Mesothelial cell of epicardium (in vitro differentiated cells): ENCODE data around the gene GFRA1. TPM values are rescaled to one million over a fixed set of nuclear protein-coding genes. Genes with fewer than 3 reads are reported as not detected.

Experiments used
- DNase-seq, 2 experiments: peaks; one replicate each; pipeline ENCODE4 v3.0.0; 2021; ENCODE audit warnings: low spot score in 2 of 2; ENCODE audit not compliant: unreplicated experiment in 2 of 2
- H3K27ac Mint-ChIP-seq: 2 replicates; pipeline ENCODE4 v1.8.0; 2021; ENCODE audit warnings: mixed read lengths
- H3K27me3 Mint-ChIP-seq: 2 replicates; pipeline ENCODE4 v1.8.0; 2021; ENCODE audit warnings: low read depth, mixed read lengths
- H3K36me3 Mint-ChIP-seq: 2 replicates; pipeline ENCODE4 v1.8.0; 2021; ENCODE audit warnings: mixed read lengths
- H3K4me1 Mint-ChIP-seq: 2 replicates; pipeline ENCODE4 v1.8.0; 2021; ENCODE audit warnings: mixed read lengths
- H3K4me3 Mint-ChIP-seq: 2 replicates; pipeline ENCODE4 v1.8.0; 2021; ENCODE audit warnings: mild to moderate bottlenecking, moderate library complexity, mixed read lengths
- H3K9me3 Mint-ChIP-seq: 2 replicates; pipeline ENCODE4 v1.8.0; 2021; ENCODE audit warnings: mixed read lengths
- total RNA-seq: library from RNA; stranded (reverse); gene quantifications from 3 replicates; pipeline ENCODE4 v1.2.1, GENCODE V29; 2021
- TF ChIP-seq, protein P1 (sequence below): fragments of 200-600 bp; sonication (generic); IDR thresholded peaks from one replicate; pipeline ENCODE4 v1.5.0; 2021; ENCODE audit warnings: antibody characterized with exemption; ENCODE audit not compliant: unreplicated experiment

Gene GFRA1
- total RNA-seq, 1 donor from 2014 or later, result 40.8 TPM

DNA sequence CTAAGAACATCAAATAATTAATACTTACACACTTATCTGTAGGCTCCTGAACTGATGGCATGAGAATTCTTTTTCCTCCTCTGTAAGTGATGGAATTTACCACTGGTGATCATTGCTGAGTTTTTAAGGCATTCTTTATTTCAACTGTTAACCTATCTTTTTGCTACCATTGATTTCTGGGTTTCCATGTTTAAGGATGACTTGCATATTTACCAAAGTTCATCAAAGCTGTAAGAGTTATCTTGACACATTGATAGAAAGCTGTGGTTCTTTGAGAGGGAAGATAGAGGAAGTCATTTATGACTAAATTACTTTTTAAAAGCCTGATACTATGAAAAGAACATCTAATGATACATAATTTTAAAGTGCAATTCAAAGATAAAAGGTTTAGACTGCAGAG is 19.5 kb upstream of the GFRA1 start:
- TF ChIP-seq, protein P1, sequence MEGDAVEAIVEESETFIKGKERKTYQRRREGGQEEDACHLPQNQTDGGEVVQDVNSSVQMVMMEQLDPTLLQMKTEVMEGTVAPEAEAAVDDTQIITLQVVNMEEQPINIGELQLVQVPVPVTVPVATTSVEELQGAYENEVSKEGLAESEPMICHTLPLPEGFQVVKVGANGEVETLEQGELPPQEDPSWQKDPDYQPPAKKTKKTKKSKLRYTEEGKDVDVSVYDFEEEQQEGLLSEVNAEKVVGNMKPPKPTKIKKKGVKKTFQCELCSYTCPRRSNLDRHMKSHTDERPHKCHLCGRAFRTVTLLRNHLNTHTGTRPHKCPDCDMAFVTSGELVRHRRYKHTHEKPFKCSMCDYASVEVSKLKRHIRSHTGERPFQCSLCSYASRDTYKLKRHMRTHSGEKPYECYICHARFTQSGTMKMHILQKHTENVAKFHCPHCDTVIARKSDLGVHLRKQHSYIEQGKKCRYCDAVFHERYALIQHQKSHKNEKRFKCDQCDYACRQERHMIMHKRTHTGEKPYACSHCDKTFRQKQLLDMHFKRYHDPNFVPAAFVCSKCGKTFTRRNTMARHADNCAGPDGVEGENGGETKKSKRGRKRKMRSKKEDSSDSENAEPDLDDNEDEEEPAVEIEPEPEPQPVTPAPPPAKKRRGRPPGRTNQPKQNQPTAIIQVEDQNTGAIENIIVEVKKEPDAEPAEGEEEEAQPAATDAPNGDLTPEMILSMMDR, result no peak
- Mint-ChIP-seq H3K4me3 (no peak overlapping the region), H3K27me3 (peaks cover 7% of the 10 kb centered on the region), H3K4me1 (peaks cover 14% of the 10 kb centered on the region), H3K9me3 (peaks cover 8% of the 10 kb centered on the region), H3K36me3 (no peaks in the 10 kb centered on the region), H3K27ac (no peak overlapping the region)
- no peak for DNase-seq

DNA sequence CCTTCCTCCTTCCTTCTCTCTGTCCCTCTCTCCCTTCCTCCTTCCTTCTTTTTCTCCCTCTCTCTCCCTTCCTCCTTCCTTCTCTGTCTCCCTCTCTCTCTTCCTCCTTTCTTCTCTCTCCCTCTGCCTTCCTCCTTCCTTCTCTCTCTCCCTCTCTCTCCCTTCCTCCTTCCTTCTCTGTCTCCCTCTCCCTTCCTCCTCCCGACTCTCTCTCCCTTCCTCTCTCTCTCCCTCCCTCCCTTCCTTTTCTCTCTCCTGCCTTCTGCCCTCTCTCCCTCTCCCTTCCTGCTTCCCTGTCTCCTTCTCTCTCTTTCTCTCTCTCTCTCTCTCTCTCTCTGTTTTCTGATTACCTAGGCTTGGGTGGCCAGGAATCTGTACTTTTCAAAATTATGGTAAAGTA is 16.6 kb upstream of the GFRA1 start:
- no peaks in the 10 kb centered on the region for H3K36me3 Mint-ChIP-seq
- TF ChIP-seq, protein P1, result no peak

DNA sequence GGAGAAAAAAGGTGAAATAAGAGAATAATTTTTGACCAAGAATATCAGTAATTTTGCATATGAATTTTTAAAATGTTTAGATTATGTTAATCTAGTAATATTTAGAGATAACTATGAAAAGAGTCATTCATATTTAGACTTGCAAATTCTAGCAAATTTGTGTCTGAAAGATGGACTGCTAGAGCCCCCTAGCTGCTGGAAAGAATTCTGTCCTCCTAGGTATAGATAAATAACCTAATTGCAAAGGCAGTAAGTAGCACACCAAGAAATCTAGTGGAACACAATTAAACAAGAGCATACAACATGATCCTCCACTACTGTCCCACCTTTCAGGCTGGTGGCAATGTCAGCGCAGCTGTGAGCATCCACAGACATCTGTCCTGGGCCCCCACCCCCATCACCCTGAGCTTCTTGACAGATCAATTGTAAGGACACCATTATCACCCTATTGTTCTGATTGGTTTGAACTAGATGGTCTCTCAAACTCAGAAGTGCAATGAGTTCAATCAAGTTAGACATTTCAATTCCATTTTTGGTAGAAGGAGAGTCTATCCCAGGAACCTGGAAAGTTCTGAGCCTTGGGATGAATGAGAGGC is 15.0 kb upstream of the GFRA1 start:
- TF ChIP-seq, protein P1, result peak; percentile 72
- H3K27ac Mint-ChIP-seq, result no peak overlapping the region
- no peak overlapping the region for H3K4me3 Mint-ChIP-seq
- H3K4me1 Mint-ChIP-seq, result peaks cover 1% of the 10 kb centered on the region
- peaks cover 7% of the 10 kb centered on the region for H3K27me3 Mint-ChIP-seq
- H3K9me3 Mint-ChIP-seq, result peaks cover 8% of the 10 kb centered on the region
- DNase-seq, result no peak
- H3K36me3 Mint-ChIP-seq, result no peaks in the 10 kb centered on the region

More for the DNA sequence above, 16.6 kb upstream of the GFRA1 start:
- Mint-ChIP-seq H3K27me3 (peaks cover 7% of the 10 kb centered on the region), H3K27ac (no peak overlapping the region), H3K9me3 (peaks cover 8% of the 10 kb centered on the region), H3K4me1 (peaks cover 5% of the 10 kb centered on the region), H3K4me3 (no peak overlapping the region)
- no peak for DNase-seq

DNA sequence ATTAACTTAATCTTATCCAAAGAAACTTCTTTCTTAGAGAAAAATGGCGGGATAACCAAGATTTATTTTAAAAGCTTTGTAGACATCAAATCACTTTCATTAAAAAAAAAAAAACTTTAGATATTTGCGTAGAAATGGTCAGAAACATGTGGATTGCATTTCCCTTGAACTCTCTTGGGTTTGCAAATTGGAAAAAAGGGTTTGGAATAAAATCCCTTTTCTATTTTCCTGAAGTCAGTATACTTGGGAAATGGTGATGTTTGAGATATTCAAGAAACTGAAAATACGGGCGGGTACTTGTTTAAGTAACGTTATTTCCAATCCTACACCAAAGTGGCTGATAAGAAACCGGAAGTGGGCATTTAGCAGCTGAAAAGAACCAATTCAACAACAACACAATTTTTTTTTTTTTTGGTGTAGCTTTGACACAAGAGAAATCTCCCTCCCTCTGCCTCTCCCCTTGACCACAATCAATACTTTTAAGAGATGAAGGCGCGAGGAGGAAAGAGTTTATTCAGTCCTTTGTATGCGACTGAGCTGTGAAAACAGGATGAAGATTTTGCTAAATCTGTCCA is 13.7 kb upstream of the GFRA1 start:
- peaks cover 2% of the 10 kb centered on the region for H3K4me1 Mint-ChIP-seq
- H3K27ac Mint-ChIP-seq, result no peak overlapping the region
- H3K9me3 Mint-ChIP-seq, result peaks cover 5% of the 10 kb centered on the region
- TF ChIP-seq, protein P1, result no peak
- no peak overlapping the region for H3K4me3 Mint-ChIP-seq
- DNase-seq, result no peak
- no peaks in the 10 kb centered on the region for H3K36me3 Mint-ChIP-seq
- peaks cover 7% of the 10 kb centered on the region for H3K27me3 Mint-ChIP-seq

DNA sequence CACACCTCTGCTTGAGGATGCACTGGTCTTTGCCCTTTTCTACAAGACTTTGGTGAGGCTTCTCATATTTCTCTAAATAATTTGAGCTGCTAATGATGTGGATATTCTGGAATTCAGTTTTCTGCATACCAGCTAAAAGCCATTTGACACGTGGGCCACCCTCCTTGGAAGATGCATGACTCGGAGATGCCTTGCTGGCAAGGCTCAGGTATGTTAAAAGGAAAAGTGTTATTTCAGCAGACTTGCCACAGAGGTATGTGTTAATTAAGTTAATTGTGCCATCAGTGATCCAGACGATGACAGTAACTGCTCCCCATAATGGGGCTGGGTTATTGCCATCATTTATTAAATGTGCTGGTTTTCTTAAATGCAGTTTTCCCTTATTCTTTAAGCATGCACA is 8.8 kb upstream of the GFRA1 start:
- peaks cover 12% of the 10 kb centered on the region for H3K4me1 Mint-ChIP-seq
- no peaks in the 10 kb centered on the region for H3K27me3 Mint-ChIP-seq
- no peak overlapping the region for H3K4me3 Mint-ChIP-seq
- H3K27ac Mint-ChIP-seq, result no peak overlapping the region
- DNase-seq, result no peak
- no peaks in the 10 kb centered on the region for H3K9me3 Mint-ChIP-seq
- no peaks in the 10 kb centered on the region for H3K36me3 Mint-ChIP-seq
- TF ChIP-seq, protein P1, result no peak
